T-helper 9 cell (primary cell): ENCODE results near the gene WDR27.
"Not testable (repeated sequence)": the region's sequence is repeated elsewhere in the genome, so short reads cannot be mapped to it uniquely, and the experiment has no call there.

Experiments
- DNase-seq: peaks from one replicate; pipeline ENCODE4 v3.0.0-alpha.2; 2020

WDR27 gene

GRCh38 chr6:169638915-169639314, 62.9 kb downstream of the WDR27 start:
- DNase-seq: no peak

- DNase-seq: no peak
Observed at GRCh38 chr6:169638388-169638787, 63.4 kb downstream of the WDR27 start.

- DNase-seq: no peak
Observed at GRCh38 chr6:169635345-169635744, 66.5 kb downstream of the WDR27 start.

GRCh38 chr6:169632841-169633240, 69.0 kb downstream of the WDR27 start:
- DNase-seq: no peak

GRCh38 chr6:169629256-169629655, 72.6 kb downstream of the WDR27 start:
- DNase-seq: no peak

- no peak for DNase-seq
Observed at GRCh38 chr6:169627736-169628607, 73.9 kb downstream of the WDR27 start.

- DNase-seq: no peak
Observed at GRCh38 chr6:169626649-169627048, 75.2 kb downstream of the WDR27 start.

GRCh38 chr6:169626169-169626568, 75.7 kb downstream of the WDR27 start:
- DNase-seq: no peak

- DNase-seq: no peak
Observed at GRCh38 chr6:169625376-169625775, 76.5 kb downstream of the WDR27 start.

GRCh38 chr6:169624785-169625184, 77.0 kb downstream of the WDR27 start:
- DNase-seq: no peak

GRCh38 chr6:169623975-169624374, 77.9 kb downstream of the WDR27 start:
- DNase-seq: no peak

GRCh38 chr6:169623343-169623742, 78.5 kb downstream of the WDR27 start:
- no peak for DNase-seq

- DNase-seq: no peak
Observed at GRCh38 chr6:169622618-169623017, 79.2 kb downstream of the WDR27 start.

- DNase-seq: no peak
Observed at GRCh38 chr6:169621311-169621710, 80.5 kb downstream of the WDR27 start.

GRCh38 chr6:169620171-169621130, 81.4 kb downstream of the WDR27 start:
- no peak for DNase-seq

- no peak for DNase-seq
Observed at GRCh38 chr6:169619650-169620049, 82.2 kb downstream of the WDR27 start.

GRCh38 chr6:169618526-169619490, 83.0 kb downstream of the WDR27 start:
- DNase-seq: no peak

- DNase-seq: no peak
Observed at GRCh38 chr6:169617562-169617961, 84.3 kb downstream of the WDR27 start.

GRCh38 chr6:169608609-169609008, 93.2 kb downstream of the WDR27 start:
- not testable (repeated sequence) for DNase-seq

GRCh38 chr6:169604076-169604475, 97.8 kb downstream of the WDR27 start:
- DNase-seq: no peak

GRCh38 chr6:169601129-169601528, 100.7 kb downstream of the WDR27 start:
- DNase-seq: not testable (repeated sequence)

- no peak for DNase-seq
Observed at GRCh38 chr6:169592558-169592957, 109.3 kb downstream of the WDR27 start.
